ACC112 (cell line): Measurements from ENCODE around the gene MIB2.
"Not testable (repeated sequence)": the region's sequence is repeated elsewhere in the genome, so short reads cannot be mapped to it uniquely, and the experiment has no call there.

Experiments
- H2AFZ ChIP-seq: fragments of 200-600 bp; sonication (generic); one replicate; pipeline ENCODE4 v1.6.0; 2017; ENCODE audit warnings: antibody characterized with exemption, low read length; ENCODE audit not compliant: unreplicated experiment
- H3K27ac ChIP-seq: fragments of 200-600 bp; sonication (generic); 2 replicates; pipeline ENCODE4 v1.5.1; 2014; ENCODE audit warnings: low read depth, mild to moderate bottlenecking, antibody characterized with exemption, low read length, moderate library complexity
- H3K27me3 ChIP-seq: fragments of 200-600 bp; sonication (generic); 2 replicates; pipeline ENCODE4 v1.6.1; 2014; ENCODE audit warnings: mild to moderate bottlenecking, antibody characterized with exemption, low read length, moderate library complexity, mixed read lengths; ENCODE audit not compliant: insufficient read depth
- H3K36me3 ChIP-seq: fragments of 200-600 bp; sonication (generic); 2 replicates; pipeline ENCODE4 v1.6.1; 2016; ENCODE audit warnings: mild to moderate bottlenecking, antibody characterized with exemption, low read length, moderate library complexity, mixed read lengths; ENCODE audit not compliant: insufficient read depth
- H3K4me1 ChIP-seq: fragments of 200-600 bp; sonication (generic); one replicate; pipeline ENCODE4 v1.6.1; 2016; ENCODE audit warnings: low read length, mixed read lengths; ENCODE audit not compliant: insufficient read depth, unreplicated experiment, control insufficient read depth
- H3K4me3 ChIP-seq: fragments of 200-600 bp; sonication (generic); 2 replicates; pipeline ENCODE4 v1.5.1; 2014; ENCODE audit warnings: mild to moderate bottlenecking, low read depth, low read length
- H3K79me2 ChIP-seq: fragments of 200-600 bp; sonication (generic); one replicate; pipeline ENCODE4 v1.6.0; 2016; ENCODE audit warnings: low read length; ENCODE audit not compliant: control insufficient read depth, unreplicated experiment, insufficient read depth

Gene MIB2

GRCh38 chr1:1664318-1664717, 49.0 kb downstream of the MIB2 start:
- H3K4me1 ChIP-seq, H3K27ac ChIP-seq, H3K27me3 ChIP-seq, H2AFZ ChIP-seq, H3K4me3 ChIP-seq, H3K79me2 ChIP-seq: not testable (repeated sequence)
- H3K36me3 ChIP-seq = peaks cover 11% of the 10 kb centered on the region; the same call in 1 of the 2 replicates

- Histone ChIP-seq H3K79me2 (no peaks in the 10 kb centered on the region), H3K27ac (no peak overlapping the region), H3K27me3 (no peaks in the 10 kb centered on the region), H3K4me3 (no peak overlapping the region), H2AFZ (no peak overlapping the region), H3K4me1 (peaks cover 8% of the 10 kb centered on the region), H3K36me3 (peaks cover 14% of the 10 kb centered on the region; the same call in 1 of the 2 replicates)
These were observed 49.9 kb downstream of the MIB2 start for GRCh38 chr1:1664941-1665814.

GRCh38 chr1:1665815-1666251, 50.5 kb downstream of the MIB2 start:
- H3K4me3 ChIP-seq = no peak overlapping the region
- H3K36me3 ChIP-seq = peaks cover 14% of the 10 kb centered on the region; the same call in 1 of the 2 replicates
- no peak overlapping the region for H3K27ac ChIP-seq
- H3K79me2 ChIP-seq = no peaks in the 10 kb centered on the region
- no peaks in the 10 kb centered on the region for H3K27me3 ChIP-seq
- no peak overlapping the region for H2AFZ ChIP-seq
- H3K4me1 ChIP-seq = peaks cover 8% of the 10 kb centered on the region

GRCh38 chr1:1666526-1666925, 51.2 kb downstream of the MIB2 start:
- Histone ChIP-seq H2AFZ (no peak overlapping the region), H3K4me1 (peaks cover 8% of the 10 kb centered on the region), H3K27ac (no peak overlapping the region), H3K4me3 (no peak overlapping the region), H3K36me3 (peaks cover 17% of the 10 kb centered on the region; the same call in 1 of the 2 replicates), H3K79me2 (no peaks in the 10 kb centered on the region), H3K27me3 (no peaks in the 10 kb centered on the region)

GRCh38 chr1:1669468-1670440, 54.5 kb downstream of the MIB2 start:
- peaks cover 21% of the 10 kb centered on the region; the same call in 1 of the 2 replicates for H3K36me3 ChIP-seq
- no peaks in the 10 kb centered on the region for H3K27me3 ChIP-seq
- no peaks in the 10 kb centered on the region for H3K4me1 ChIP-seq
- H2AFZ ChIP-seq = no peak overlapping the region
- H3K4me3 ChIP-seq = no peak overlapping the region
- H3K79me2 ChIP-seq = no peaks in the 10 kb centered on the region
- no peak overlapping the region for H3K27ac ChIP-seq

GRCh38 chr1:1670866-1671265, 55.6 kb downstream of the MIB2 start:
- H3K27ac ChIP-seq = no peak overlapping the region
- no peaks in the 10 kb centered on the region for H3K4me1 ChIP-seq

GRCh38 chr1:1671365-1672119, 56.2 kb downstream of the MIB2 start:
- Histone ChIP-seq H3K27me3 (no peaks in the 10 kb centered on the region), H3K36me3 (peaks cover 11% of the 10 kb centered on the region; the same call in 1 of the 2 replicates), H3K79me2 (no peaks in the 10 kb centered on the region), H3K4me1 (no peaks in the 10 kb centered on the region), H3K27ac (no peak overlapping the region), H2AFZ (no peak overlapping the region), H3K4me3 (no peak overlapping the region)

More at GRCh38 chr1:1670866-1671265, 55.6 kb downstream of the MIB2 start:
- Histone ChIP-seq H3K27me3 (no peaks in the 10 kb centered on the region), H2AFZ (no peak overlapping the region), H3K4me3 (no peak overlapping the region), H3K79me2 (no peaks in the 10 kb centered on the region), H3K36me3 (peaks cover 14% of the 10 kb centered on the region; the same call in 1 of the 2 replicates)

GRCh38 chr1:1672181-1672965, 57.1 kb downstream of the MIB2 start:
- Histone ChIP-seq H3K36me3 (peaks cover 10% of the 10 kb centered on the region; the same call in 1 of the 2 replicates), H3K27ac (no peak overlapping the region), H3K4me1 (no peaks in the 10 kb centered on the region), H3K27me3 (no peaks in the 10 kb centered on the region), H2AFZ (no peak overlapping the region), H3K4me3 (no peak overlapping the region), H3K79me2 (no peaks in the 10 kb centered on the region)

- H3K27ac ChIP-seq, H2AFZ ChIP-seq, H3K36me3 ChIP-seq, H3K4me3 ChIP-seq, H3K4me1 ChIP-seq, H3K27me3 ChIP-seq: not testable (repeated sequence)
- peaks cover 14% of the 10 kb centered on the region for H3K79me2 ChIP-seq
These were observed 59.5 kb downstream of the MIB2 start for GRCh38 chr1:1674806-1675205.
